ENCODE results near the gene INAVA.
"Not testable (repeated sequence)": the region's sequence is repeated elsewhere in the genome, so short reads cannot be mapped to it uniquely, and the experiment has no call there.

INAVA gene

DNA sequence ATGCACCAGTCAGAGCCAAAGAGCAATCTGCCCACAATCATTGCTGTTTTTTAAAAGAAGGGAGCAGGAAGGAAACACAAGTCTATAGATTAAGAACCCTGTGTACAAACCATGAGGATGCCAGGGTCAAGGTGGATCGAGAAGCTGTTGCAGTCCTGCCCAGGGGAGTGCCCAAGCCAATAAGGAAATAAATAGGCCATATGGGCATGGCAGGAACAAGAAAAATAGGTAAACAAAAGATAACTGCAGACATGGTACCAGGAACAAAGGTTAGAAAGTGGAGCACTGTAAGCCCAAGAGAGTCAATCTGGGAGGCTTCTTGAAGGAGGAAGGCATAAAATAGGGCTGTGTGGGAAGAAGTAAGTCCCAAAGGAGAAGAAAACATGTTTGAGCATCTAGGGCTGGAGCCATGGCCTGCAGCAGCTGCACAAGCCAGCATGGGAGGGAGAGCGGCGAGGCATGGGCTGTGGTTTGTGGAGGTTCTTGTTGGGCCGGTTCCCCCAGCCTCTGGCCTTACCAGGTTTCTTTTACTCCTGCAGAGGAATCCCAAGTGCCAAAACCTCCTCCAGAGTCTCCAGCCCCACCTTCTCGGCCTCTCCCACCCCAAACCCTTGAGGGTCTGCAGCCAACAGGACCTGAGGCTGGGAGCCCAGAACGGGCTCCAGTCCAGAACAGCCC lies 13.6 kb downstream of the INAVA start:
- Histone ChIP-seq H3K4me3 (ENCODE audit: low read depth, low read length) (no peak overlapping the region), H3K9me3 (ENCODE audit: control insufficient read depth, insufficient read depth, low read length) (no peaks in the 10 kb centered on the region), H3K27me3 (ENCODE audit: control insufficient read depth, insufficient read depth, low read length) (no peaks in the 10 kb centered on the region), H3K27ac (ENCODE audit: low read depth, low read length) (no peak overlapping the region), H3K36me3 (ENCODE audit: control insufficient read depth, insufficient read depth, low read length) (peaks cover 76% of the 10 kb centered on the region), H3K4me1 (ENCODE audit: control insufficient read depth, insufficient read depth, low read length) (no peaks in the 10 kb centered on the region), H3K9ac (ENCODE audit: low read depth, low read length) (no peak overlapping the region)

DNA sequence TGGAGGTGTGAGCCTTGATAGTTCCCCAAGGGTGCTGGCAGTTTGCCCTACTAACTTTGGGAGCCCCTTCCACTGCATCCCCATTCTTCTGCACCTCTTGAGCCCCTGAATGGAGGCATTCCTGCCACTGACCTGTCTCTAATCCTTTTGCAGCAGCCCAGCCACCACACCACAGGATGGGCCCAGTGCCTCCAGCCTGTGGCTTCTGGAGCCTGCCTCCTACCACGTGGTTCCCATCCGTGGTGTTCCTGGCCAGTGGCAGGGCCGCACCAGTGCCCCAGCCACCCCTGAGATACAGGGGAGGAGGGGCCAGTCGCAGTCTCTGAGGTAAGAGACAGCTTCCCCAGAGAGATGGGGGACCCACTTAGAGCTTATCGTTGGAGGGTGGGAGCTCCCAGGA lies 14.4 kb downstream of the INAVA start:
- Histone ChIP-seq H3K36me3 (ENCODE audit: control insufficient read depth, insufficient read depth, low read length) (peaks cover 77% of the 10 kb centered on the region), H3K9me3 (ENCODE audit: control insufficient read depth, insufficient read depth, low read length) (no peaks in the 10 kb centered on the region), H3K4me3 (ENCODE audit: low read depth, low read length) (no peak overlapping the region), H3K9ac (ENCODE audit: low read depth, low read length) (no peak overlapping the region), H3K4me1 (ENCODE audit: control insufficient read depth, insufficient read depth, low read length) (no peaks in the 10 kb centered on the region), H3K27ac (ENCODE audit: low read depth, low read length) (no peak overlapping the region), H3K27me3 (ENCODE audit: control insufficient read depth, insufficient read depth, low read length) (no peaks in the 10 kb centered on the region)

DNA sequence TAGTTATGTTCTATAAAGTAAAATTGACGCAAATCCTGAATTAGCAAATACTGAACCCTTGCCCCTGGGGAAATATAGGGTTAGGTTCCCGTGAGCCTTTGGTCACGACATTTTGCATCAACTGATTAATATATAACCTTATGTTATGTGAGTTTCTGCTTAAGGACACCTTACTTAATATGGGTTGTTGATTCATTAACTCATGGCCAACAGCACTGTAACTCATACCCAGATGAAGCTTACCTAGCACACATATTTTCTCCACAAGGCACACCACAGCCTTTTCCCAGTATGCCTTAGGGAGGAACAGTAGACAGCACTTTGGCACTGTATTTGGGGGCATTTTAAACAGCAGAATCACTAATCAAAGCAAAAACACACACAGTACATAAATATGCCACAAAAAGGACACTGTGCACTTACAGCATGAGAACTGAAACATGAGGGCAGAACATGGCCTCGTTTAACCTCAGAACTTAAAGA lies 15.1 kb downstream of the INAVA start:
- Histone ChIP-seq H3K9ac (ENCODE audit: low read depth, low read length) (no peak overlapping the region), H3K9me3 (ENCODE audit: control insufficient read depth, insufficient read depth, low read length) (no peaks in the 10 kb centered on the region), H3K27ac (ENCODE audit: low read depth, low read length) (no peak overlapping the region), H3K27me3 (ENCODE audit: control insufficient read depth, insufficient read depth, low read length) (no peaks in the 10 kb centered on the region), H3K4me1 (ENCODE audit: control insufficient read depth, insufficient read depth, low read length) (no peaks in the 10 kb centered on the region), H3K4me3 (ENCODE audit: low read depth, low read length) (no peak overlapping the region), H3K36me3 (ENCODE audit: control insufficient read depth, insufficient read depth, low read length) (peaks cover 73% of the 10 kb centered on the region)

DNA sequence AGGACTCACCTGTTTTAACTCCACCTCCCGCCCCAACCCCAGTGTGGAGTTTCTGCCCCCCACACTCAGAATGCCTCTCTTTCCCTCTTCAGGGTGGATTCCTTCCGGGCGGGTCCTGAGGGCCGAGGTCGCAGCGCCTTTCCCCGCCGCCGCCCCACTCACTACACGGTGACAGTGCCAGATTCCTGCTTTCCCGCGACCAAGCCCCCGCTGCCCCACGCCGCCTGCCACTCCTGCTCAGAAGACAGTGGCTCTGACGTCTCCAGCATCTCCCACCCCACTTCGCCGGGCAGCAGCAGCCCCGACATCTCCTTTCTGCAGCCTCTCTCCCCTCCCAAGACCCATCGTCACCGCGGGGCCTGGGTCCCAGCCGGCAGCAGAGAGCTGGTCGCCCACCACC lies 16.7 kb downstream of the INAVA start:
- Histone ChIP-seq H3K4me1 (ENCODE audit: control insufficient read depth, insufficient read depth, low read length) (peaks cover under 1% of the 10 kb centered on the region; the same call in 1 of the 2 replicates), H3K36me3 (ENCODE audit: control insufficient read depth, insufficient read depth, low read length) (peaks cover 59% of the 10 kb centered on the region), H3K9me3 (ENCODE audit: control insufficient read depth, insufficient read depth, low read length) (no peaks in the 10 kb centered on the region), H3K27me3 (ENCODE audit: control insufficient read depth, insufficient read depth, low read length) (no peaks in the 10 kb centered on the region), H3K27ac (ENCODE audit: low read depth, low read length) (no peak overlapping the region), H3K4me3 (ENCODE audit: low read depth, low read length) (no peak overlapping the region), H3K9ac (ENCODE audit: low read depth, low read length) (no peak overlapping the region)

DNA sequence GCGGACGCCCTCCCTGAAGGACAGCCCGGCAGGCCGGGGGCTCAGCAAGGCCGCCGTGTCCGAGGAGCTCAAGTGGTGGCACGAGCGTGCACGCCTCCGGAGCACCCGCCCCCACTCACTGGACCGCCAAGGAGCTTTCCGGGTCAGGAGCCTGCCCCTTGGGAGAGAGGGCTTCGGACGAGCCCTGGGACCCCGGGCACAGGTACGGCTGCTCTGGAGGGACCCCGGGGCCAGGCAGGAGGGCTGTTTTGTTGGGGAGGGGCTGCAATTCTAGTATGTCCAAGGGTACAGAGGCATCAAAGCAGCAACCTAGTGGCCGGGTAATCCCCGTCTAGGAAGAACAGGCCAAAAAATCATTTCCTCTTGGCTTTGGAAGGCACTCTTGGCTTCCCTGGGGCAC lies 17.2 kb downstream of the INAVA start:
- H3K27me3 ChIP-seq (ENCODE audit: control insufficient read depth, insufficient read depth, low read length); H3K4me1 ChIP-seq (ENCODE audit: control insufficient read depth, insufficient read depth, low read length); H3K27ac ChIP-seq (ENCODE audit: low read depth, low read length); H3K9me3 ChIP-seq (ENCODE audit: control insufficient read depth, insufficient read depth, low read length); H3K9ac ChIP-seq (ENCODE audit: low read depth, low read length); H3K4me3 ChIP-seq (ENCODE audit: low read depth, low read length): not testable (repeated sequence)
- H3K36me3 ChIP-seq (ENCODE audit: control insufficient read depth, insufficient read depth, low read length), result peaks cover 59% of the 10 kb centered on the region

DNA sequence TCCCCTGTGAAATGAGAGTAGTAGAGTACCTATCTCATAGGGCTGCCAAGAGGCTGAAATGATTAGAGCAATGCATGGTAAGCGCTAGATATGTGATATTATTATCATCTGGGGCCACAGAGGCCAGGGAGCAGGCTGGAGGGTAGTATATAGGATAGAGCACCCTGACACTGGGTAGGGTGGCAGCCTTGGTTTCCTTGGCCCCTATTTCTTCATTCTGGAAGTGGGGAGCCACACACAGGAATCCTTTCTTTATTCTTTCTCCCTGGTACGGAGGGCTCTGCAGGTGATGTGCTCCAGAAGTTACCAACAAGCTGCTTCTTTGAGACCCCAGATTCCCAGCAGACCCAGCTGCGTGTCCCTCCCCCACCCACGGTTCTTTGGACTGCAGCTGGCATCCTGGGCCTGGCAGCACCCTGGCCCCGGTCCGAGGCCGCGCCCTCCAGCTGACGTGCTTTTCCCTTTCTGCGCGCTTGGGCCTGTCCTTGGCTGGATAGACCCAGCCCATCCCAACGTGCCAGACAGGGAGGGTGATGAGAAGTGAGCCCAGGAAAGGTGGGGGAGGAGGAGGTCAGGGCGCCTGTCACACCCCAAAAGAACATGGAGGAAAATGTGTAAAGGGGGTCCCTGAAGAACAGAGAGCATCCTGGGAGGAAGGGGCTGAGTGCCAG lies 18.2 kb downstream of the INAVA start:
- Histone ChIP-seq H3K9me3 (ENCODE audit: control insufficient read depth, insufficient read depth, low read length) (no peaks in the 10 kb centered on the region), H3K4me1 (ENCODE audit: control insufficient read depth, insufficient read depth, low read length) (peaks cover 2% of the 10 kb centered on the region; the same call in 1 of the 2 replicates), H3K9ac (ENCODE audit: low read depth, low read length) (no peak overlapping the region), H3K36me3 (ENCODE audit: control insufficient read depth, insufficient read depth, low read length) (peaks cover 55% of the 10 kb centered on the region), H3K4me3 (ENCODE audit: low read depth, low read length) (no peak overlapping the region), H3K27me3 (ENCODE audit: control insufficient read depth, insufficient read depth, low read length) (no peaks in the 10 kb centered on the region), H3K27ac (ENCODE audit: low read depth, low read length) (no peak overlapping the region)

DNA sequence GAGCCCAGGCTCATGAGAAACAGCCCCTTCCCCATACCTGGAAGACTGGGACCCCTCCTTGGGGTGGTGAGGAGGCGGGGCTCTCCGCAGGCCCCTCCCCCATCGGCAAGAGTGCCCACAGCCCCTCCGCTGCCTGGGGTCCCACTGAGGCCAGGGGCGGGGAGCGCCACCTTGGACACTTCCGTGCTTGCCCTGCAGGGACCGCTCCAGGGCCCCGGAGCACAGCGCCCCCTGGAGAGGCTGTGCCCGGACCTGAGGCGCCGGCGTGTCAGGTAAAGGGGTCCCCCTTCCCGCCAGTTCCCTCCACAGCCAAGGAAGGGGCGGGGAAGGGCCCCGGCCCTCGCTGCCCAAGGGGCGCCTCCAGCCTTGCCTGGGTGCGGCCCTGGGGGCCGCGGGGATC lies 21.5 kb downstream of the INAVA start:
- Histone ChIP-seq H3K9ac (ENCODE audit: low read depth, low read length) (no peak overlapping the region), H3K27me3 (ENCODE audit: control insufficient read depth, insufficient read depth, low read length) (no peaks in the 10 kb centered on the region), H3K4me3 (ENCODE audit: low read depth, low read length) (no peak overlapping the region), H3K9me3 (ENCODE audit: control insufficient read depth, insufficient read depth, low read length) (no peaks in the 10 kb centered on the region), H3K4me1 (ENCODE audit: control insufficient read depth, insufficient read depth, low read length) (peaks cover 2% of the 10 kb centered on the region; the same call in 1 of the 2 replicates), H3K36me3 (ENCODE audit: control insufficient read depth, insufficient read depth, low read length) (peaks cover 22% of the 10 kb centered on the region), H3K27ac (ENCODE audit: low read depth, low read length) (no peak overlapping the region)

DNA sequence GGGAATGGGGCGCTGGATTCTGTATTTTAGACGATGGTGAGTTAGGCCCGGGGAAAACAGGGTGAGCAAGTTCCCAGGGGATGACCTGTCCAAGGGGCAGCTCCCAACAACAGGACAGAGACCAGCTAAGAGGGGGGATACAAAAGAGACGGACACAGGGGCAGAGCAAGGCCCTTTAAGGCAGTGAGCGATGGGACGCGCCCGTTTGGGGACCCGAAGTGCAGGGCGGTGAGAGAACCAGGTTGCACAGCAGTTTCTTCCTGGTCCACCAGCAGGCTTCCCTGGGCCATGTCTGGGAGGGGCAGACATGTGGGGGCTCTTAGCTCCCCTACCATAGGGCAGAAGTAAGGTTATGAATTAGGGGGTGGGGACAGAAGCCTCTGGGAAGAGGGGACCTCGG lies 22.0 kb downstream of the INAVA start:
- H3K36me3 ChIP-seq (ENCODE audit: control insufficient read depth, insufficient read depth, low read length), result peaks cover 18% of the 10 kb centered on the region
- H3K4me3 ChIP-seq (ENCODE audit: low read depth, low read length), result no peak overlapping the region
- H3K9me3 ChIP-seq (ENCODE audit: control insufficient read depth, insufficient read depth, low read length), result no peaks in the 10 kb centered on the region
- peaks cover 2% of the 10 kb centered on the region; the same call in 1 of the 2 replicates for H3K4me1 ChIP-seq (ENCODE audit: control insufficient read depth, insufficient read depth, low read length)
- H3K27me3 ChIP-seq (ENCODE audit: control insufficient read depth, insufficient read depth, low read length), result no peaks in the 10 kb centered on the region
- no peak overlapping the region for H3K9ac ChIP-seq (ENCODE audit: low read depth, low read length)
- H3K27ac ChIP-seq (ENCODE audit: low read depth, low read length), result peak overlapping the region; percentile 4

DNA sequence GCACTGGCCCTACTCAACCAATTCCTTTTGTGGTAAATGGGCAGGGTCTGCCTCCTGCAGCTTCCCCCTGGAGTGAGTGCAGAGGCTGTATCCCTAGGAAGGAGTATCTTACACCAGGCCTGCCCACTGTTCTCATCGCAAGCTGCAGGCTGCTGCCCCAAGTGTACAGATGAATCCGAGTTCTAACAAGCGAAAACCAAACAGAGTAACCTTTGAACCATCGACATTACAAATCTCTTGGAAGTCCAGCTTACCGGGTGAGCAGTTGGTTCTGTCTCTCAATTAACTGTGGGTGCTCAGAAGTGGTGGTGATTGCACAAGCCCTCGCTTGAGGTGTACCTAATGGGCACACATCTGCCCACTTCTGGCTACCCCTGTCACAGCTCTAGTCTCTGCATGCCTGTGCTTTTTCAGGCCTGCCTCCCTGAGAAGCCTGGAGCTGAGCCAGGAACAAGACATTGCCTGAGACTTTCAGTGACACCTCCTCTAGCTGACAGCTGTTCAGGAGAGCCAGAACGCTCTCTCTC lies 22.7 kb downstream of the INAVA start:
- H3K9ac ChIP-seq (ENCODE audit: low read depth, low read length), result no peak overlapping the region
- peaks cover 2% of the 10 kb centered on the region; the same call in 1 of the 2 replicates for H3K4me1 ChIP-seq (ENCODE audit: control insufficient read depth, insufficient read depth, low read length)
- peaks cover 13% of the 10 kb centered on the region for H3K36me3 ChIP-seq (ENCODE audit: control insufficient read depth, insufficient read depth, low read length)
- no peaks in the 10 kb centered on the region for H3K9me3 ChIP-seq (ENCODE audit: control insufficient read depth, insufficient read depth, low read length)
- no peak overlapping the region for H3K27ac ChIP-seq (ENCODE audit: low read depth, low read length)
- H3K27me3 ChIP-seq (ENCODE audit: control insufficient read depth, insufficient read depth, low read length), result no peaks in the 10 kb centered on the region
- H3K4me3 ChIP-seq (ENCODE audit: low read depth, low read length), result no peak overlapping the region

DNA sequence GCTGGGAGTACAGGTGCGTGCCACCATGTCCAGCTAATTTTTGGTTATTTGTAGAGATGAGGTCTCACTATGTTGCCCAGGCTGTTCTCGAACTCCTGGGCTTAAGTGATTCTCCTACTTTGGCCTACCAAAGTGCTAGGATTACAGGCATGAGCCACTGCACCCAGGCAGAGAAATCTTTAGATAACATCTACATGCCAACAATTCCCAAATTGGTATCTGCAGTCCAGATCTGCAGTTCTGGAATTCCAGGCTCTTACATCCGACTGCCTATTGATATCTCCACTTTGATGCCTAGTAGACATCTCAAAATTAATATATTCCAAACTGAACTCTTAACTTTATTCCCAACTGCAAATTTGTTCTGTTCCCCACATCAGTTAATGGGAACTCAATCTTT lies 23.3 kb downstream of the INAVA start:
- peaks cover 2% of the 10 kb centered on the region; the same call in 1 of the 2 replicates for H3K4me1 ChIP-seq (ENCODE audit: control insufficient read depth, insufficient read depth, low read length)
- no peak overlapping the region for H3K4me3 ChIP-seq (ENCODE audit: low read depth, low read length)
- no peaks in the 10 kb centered on the region for H3K9me3 ChIP-seq (ENCODE audit: control insufficient read depth, insufficient read depth, low read length)
- H3K9ac ChIP-seq (ENCODE audit: low read depth, low read length), result no peak overlapping the region
- H3K27ac ChIP-seq (ENCODE audit: low read depth, low read length), result no peak overlapping the region
- H3K27me3 ChIP-seq (ENCODE audit: control insufficient read depth, insufficient read depth, low read length), result no peaks in the 10 kb centered on the region
- H3K36me3 ChIP-seq (ENCODE audit: control insufficient read depth, insufficient read depth, low read length), result peaks cover 7% of the 10 kb centered on the region

DNA sequence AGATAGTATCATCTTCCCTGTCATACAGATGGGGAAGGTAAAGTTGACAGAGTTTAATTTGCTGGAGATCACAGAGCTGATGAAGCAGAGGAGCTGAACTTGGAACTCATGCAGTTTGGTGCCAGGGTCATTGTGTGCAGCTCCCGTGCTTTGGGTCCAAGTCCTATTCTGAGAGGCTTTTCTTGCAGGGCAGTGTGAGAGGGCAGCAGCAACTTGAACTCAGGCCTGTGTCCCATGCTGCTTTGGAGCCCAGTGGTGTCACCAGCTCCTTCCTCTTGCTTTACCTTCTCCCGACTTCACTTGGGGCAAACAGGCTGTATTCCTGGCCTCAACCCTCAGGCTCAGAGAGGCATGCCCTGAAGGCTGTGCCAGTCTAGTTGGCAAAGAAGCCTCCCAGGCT lies 24.7 kb downstream of the INAVA start:
- Histone ChIP-seq H3K9me3 (ENCODE audit: control insufficient read depth, insufficient read depth, low read length) (no peaks in the 10 kb centered on the region), H3K4me1 (ENCODE audit: control insufficient read depth, insufficient read depth, low read length) (peaks cover 2% of the 10 kb centered on the region; the same call in 1 of the 2 replicates), H3K27ac (ENCODE audit: low read depth, low read length) (no peak overlapping the region), H3K27me3 (ENCODE audit: control insufficient read depth, insufficient read depth, low read length) (no peaks in the 10 kb centered on the region), H3K9ac (ENCODE audit: low read depth, low read length) (no peak overlapping the region), H3K4me3 (ENCODE audit: low read depth, low read length) (no peak overlapping the region), H3K36me3 (ENCODE audit: control insufficient read depth, insufficient read depth, low read length) (no peaks in the 10 kb centered on the region)
